ENCODE data around the gene NNAT. TPM values are rescaled to one million over a fixed set of nuclear protein-coding genes. Genes with fewer than 3 reads are reported as not detected.

NNAT gene
- total and polyA plus RNA-seq, 2 donors (not counting 3 experiments of a cell fraction or from before 2014, with no cell fraction given), result 2.3 to 32.9 TPM

DNA sequence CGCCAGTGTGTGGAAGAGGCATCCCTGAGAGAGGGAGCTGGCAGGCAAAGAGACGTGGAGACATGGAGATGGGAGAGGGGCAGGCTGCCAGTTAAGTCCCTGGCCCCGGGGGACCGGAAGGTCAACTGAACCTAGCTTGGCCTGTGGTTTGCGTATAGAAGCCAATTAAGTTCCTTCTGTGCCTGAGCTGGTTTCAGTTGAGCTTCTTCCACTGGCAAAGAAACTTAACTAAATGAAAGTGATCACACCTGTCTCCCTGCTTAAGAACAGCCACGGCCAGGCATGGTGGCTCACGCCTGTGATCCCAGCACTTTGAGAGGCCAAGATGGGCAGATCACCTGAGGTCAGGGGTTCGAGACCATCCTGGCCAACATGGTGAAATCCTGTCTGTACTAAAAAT is 26.7 kb upstream of the NNAT start:
- Histone ChIP-seq H4K20me1 (replicated peaks; ENCODE audit: control insufficient read depth, extremely low read depth, insufficient read depth, low read length) (no peaks in the 10 kb centered on the region), H3K27me3 (ENCODE audit: control insufficient read depth in 2 of 2, insufficient read depth in 2 of 2, low read length in 2 of 2) (no peaks in the 10 kb centered on the region), H3K4me3 (replicated peaks in 1 of 3; ENCODE audit: insufficient read depth in 1 of 3, low read depth in 1 of 3, low read length in 3 of 3) (no peak overlapping the region), H3K9me1 (replicated peaks; ENCODE audit: control insufficient read depth, extremely low read depth, insufficient read depth, low read length) (no peaks in the 10 kb centered on the region), H3K9me3 (replicated peaks; ENCODE audit: control insufficient read depth, insufficient read depth, low read length) (no peaks in the 10 kb centered on the region), H3K4me1 (ENCODE audit: control insufficient read depth, extremely low read depth, insufficient read depth, low read length) (no peaks in the 10 kb centered on the region), H3K27ac (ENCODE audit: insufficient read depth, low read depth, low read length) (no peak overlapping the region), H2AFZ (ENCODE audit: low read depth, low read length) (no peak overlapping the region), H3K4me2 (ENCODE audit: insufficient read depth, low read length) (no peak overlapping the region), H3K9ac (replicated peaks; ENCODE audit: extremely low read depth, insufficient read depth, low read length) (no peak overlapping the region), H3K36me3 (ENCODE audit: control insufficient read depth in 2 of 2, extremely low read depth in 1 of 2, insufficient read depth in 2 of 2, low read length in 2 of 2) (no peaks in the 10 kb centered on the region), H3K79me2 (ENCODE audit: control insufficient read depth, insufficient read depth, low read length) (no peaks in the 10 kb centered on the region)
- ChIA-PET POLR2A (no interaction called here), CTCF (interaction anchor here (0.9 to 1.0 kb wide), 3 partner anchors 9 to 54 kb away, joined by 3 read pairs; no protein-coding TSS in a partner anchor)
- intact Hi-C loops (cut with micrococcal nuclease) (no loop called here), dilution Hi-C loops (cut with MboI; ENCODE audit: extremely low pct_ligation_motif_present, low sequenced_read_pairs) (no loop called here)
- no TSS peak for BruUV-seq (replicated peaks)
- TF ChIP-seq, protein P1, sequence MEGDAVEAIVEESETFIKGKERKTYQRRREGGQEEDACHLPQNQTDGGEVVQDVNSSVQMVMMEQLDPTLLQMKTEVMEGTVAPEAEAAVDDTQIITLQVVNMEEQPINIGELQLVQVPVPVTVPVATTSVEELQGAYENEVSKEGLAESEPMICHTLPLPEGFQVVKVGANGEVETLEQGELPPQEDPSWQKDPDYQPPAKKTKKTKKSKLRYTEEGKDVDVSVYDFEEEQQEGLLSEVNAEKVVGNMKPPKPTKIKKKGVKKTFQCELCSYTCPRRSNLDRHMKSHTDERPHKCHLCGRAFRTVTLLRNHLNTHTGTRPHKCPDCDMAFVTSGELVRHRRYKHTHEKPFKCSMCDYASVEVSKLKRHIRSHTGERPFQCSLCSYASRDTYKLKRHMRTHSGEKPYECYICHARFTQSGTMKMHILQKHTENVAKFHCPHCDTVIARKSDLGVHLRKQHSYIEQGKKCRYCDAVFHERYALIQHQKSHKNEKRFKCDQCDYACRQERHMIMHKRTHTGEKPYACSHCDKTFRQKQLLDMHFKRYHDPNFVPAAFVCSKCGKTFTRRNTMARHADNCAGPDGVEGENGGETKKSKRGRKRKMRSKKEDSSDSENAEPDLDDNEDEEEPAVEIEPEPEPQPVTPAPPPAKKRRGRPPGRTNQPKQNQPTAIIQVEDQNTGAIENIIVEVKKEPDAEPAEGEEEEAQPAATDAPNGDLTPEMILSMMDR (IDR thresholded peaks at IDR 0.05; ENCODE audit: extremely low read depth in 1 of 2, insufficient read depth in 1 of 2, low read depth in 1 of 2, low read length in 2 of 2), result no peak
- TF ChIP-seq, protein P2, sequence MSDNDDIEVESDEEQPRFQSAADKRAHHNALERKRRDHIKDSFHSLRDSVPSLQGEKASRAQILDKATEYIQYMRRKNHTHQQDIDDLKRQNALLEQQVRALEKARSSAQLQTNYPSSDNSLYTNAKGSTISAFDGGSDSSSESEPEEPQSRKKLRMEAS (IDR thresholded peaks at IDR 0.05; ENCODE audit: insufficient read depth, insufficient read length), result no peak
- TF ChIP-seq POLR2A (IDR thresholded peaks at IDR 0.05; ENCODE audit: low read depth, low read length) (no peak), MYC (IDR thresholded peaks at IDR 0.05; ENCODE audit: low read depth, low read length) (no peak), EZH2 (IDR thresholded peaks at IDR 0.05; ENCODE audit: borderline replicate concordance, low read depth, low read length, severe bottlenecking) (no peak), JUN (IDR thresholded peaks at IDR 0.05; ENCODE audit: borderline replicate concordance, insufficient read depth, insufficient read length, low read depth) (no peak), FOS (IDR thresholded peaks at IDR 0.05; ENCODE audit: borderline replicate concordance, insufficient read depth, low read length) (no peak), GATA2 (IDR thresholded peaks at IDR 0.05; ENCODE audit: insufficient read depth, insufficient read length, low read depth, low read length) (no peak), POLR2AphosphoS5 (IDR thresholded peaks at IDR 0.05; ENCODE audit: insufficient read depth, low read depth, low read length) (no peak)
- FAIRE-seq, result no peak
- DNase-seq (ENCODE audit: low read depth, low spot score), result no peak

Data from endothelial cell of umbilical vein (primary cell).